Cerebellar nuclear complex (tissue), 1 donor: Measurements from ENCODE around the gene KL.

Source experiments
- DNase-seq, 2 experiments: peaks; one replicate each; lab custom pipeline; 2025; lab: John Stamatoyannopoulos, UW

KL gene

GRCh38 chr13:33016414-33017322 lies at the start of gene KL:
Gene KL, plus strand, starts transcription at chr13:33016423. Its CDS starts 18 bp downstream, at chr13:33016441.
- no peak for DNase-seq

- no peak for DNase-seq
Measured at GRCh38 chr13:32967584-32968182, 48.5 kb upstream of the KL start.

- DNase-seq: no peak
Measured at GRCh38 chr13:32968316-32968715, 47.9 kb upstream of the KL start.

- no peak for DNase-seq
Measured at GRCh38 chr13:32968793-32969192, 47.4 kb upstream of the KL start.

GRCh38 chr13:32969516-32969941 lies 46.7 kb upstream of the KL start:
- no peak for DNase-seq

GRCh38 chr13:32976056-32976805 lies 40.0 kb upstream of the KL start:
- DNase-seq: no peak

- DNase-seq: no peak
Measured at GRCh38 chr13:32976912-32977311, 39.3 kb upstream of the KL start.

GRCh38 chr13:32977321-32977720 lies 38.9 kb upstream of the KL start:
- DNase-seq: no peak

- DNase-seq: no peak
Measured at GRCh38 chr13:32978278-32978677, 37.9 kb upstream of the KL start.

- no peak for DNase-seq
Measured at GRCh38 chr13:32983058-32983457, 33.2 kb upstream of the KL start.

- DNase-seq: no peak
Measured at GRCh38 chr13:32984857-32985626, 31.2 kb upstream of the KL start.

GRCh38 chr13:32986552-32986951 lies 29.7 kb upstream of the KL start:
- no peak for DNase-seq

GRCh38 chr13:32987462-32987861 lies 28.8 kb upstream of the KL start:
- DNase-seq: no peak

- no peak for DNase-seq
Measured at GRCh38 chr13:32988608-32989289, 27.5 kb upstream of the KL start.

- no peak for DNase-seq
Measured at GRCh38 chr13:32989290-32989667, 26.9 kb upstream of the KL start.

GRCh38 chr13:32989942-32990341 lies 26.3 kb upstream of the KL start:
- DNase-seq: no peak

- DNase-seq: no peak
Measured at GRCh38 chr13:32993145-32993544, 23.1 kb upstream of the KL start.

GRCh38 chr13:32997399-32997798 lies 18.8 kb upstream of the KL start:
- no peak for DNase-seq

- no peak for DNase-seq
Measured at GRCh38 chr13:32998966-32999365, 17.3 kb upstream of the KL start.

GRCh38 chr13:33000365-33000764 lies 15.9 kb upstream of the KL start:
- no peak for DNase-seq

GRCh38 chr13:33003458-33004019 lies 12.7 kb upstream of the KL start:
- no peak for DNase-seq
